ENCODE data around the gene CRNKL1.

Gene CRNKL1

DNA sequence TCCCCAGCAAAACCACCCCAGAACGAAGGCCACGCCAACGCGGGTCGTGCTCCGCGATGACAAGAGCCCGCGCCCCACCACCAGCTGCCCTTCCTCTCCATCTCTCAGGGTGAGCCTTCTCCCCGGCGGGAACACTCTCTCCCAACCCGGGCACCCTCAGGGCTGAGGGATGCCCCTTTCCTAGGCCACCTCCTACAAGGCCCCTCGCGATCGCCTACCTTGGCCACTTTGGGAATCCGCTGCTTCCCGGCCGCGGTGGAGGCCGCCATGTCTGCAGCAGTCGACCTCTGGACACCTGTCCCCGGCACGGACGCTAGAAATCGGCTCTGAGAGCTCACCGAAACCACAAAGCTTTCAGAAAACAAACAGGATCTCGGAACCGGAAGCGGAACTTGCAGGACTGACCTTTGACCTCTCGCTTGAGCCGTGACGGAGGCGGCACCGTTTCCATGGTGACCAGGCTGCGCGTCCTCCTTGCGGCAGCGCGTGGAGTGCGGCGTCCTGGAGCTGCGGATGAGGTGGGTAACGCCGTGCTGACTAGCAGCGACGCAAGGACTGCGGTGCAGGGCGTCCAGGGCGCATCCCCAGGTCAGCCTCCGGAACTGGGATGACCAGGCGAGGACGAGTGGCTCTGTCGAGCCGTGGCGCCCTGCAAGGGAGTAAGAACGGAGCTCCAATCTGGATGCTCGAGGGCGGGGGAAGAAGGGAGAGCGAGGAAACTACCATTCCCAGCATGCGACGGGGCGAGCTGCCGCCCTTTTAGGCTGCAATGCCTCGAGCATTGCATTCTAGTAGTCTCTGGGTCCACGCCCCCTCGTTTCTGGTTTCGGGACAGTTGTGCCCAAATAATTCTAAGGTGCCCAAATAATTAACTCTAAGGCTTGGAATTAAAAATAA lies at the start of gene CRNKL1, which contains the start of gene CFAP61:
Gene CRNKL1 (minus strand): TSS at position 393 of the 897 bp plus-strand sequence. CDS start 124 bp downstream, at position 269.
Gene CFAP61 (plus strand): TSS at position 459 of the 897 bp plus-strand sequence. CDS start 4,122 bp downstream, outside the sequence.
- H3K27ac ChIP-seq = peak within 1 kb of the TSS; percentile 80
- peak within 1 kb of the TSS; percentile 68 for H3K9ac ChIP-seq
- peak within 1 kb of the TSS; percentile 95 for H2AFZ ChIP-seq
- no peaks in the 10 kb centered on the region for H3K27me3 ChIP-seq (ENCODE audit: control insufficient read depth, insufficient read depth, low read length)
- peaks cover 5% of the 10 kb centered on the region for H3K4me1 ChIP-seq
- TF ChIP-seq, protein P1, sequence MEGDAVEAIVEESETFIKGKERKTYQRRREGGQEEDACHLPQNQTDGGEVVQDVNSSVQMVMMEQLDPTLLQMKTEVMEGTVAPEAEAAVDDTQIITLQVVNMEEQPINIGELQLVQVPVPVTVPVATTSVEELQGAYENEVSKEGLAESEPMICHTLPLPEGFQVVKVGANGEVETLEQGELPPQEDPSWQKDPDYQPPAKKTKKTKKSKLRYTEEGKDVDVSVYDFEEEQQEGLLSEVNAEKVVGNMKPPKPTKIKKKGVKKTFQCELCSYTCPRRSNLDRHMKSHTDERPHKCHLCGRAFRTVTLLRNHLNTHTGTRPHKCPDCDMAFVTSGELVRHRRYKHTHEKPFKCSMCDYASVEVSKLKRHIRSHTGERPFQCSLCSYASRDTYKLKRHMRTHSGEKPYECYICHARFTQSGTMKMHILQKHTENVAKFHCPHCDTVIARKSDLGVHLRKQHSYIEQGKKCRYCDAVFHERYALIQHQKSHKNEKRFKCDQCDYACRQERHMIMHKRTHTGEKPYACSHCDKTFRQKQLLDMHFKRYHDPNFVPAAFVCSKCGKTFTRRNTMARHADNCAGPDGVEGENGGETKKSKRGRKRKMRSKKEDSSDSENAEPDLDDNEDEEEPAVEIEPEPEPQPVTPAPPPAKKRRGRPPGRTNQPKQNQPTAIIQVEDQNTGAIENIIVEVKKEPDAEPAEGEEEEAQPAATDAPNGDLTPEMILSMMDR (IDR thresholded peaks at IDR 0.05) = no peak
- H3K4me2 ChIP-seq (ENCODE audit: low read length) = peak within 1 kb of the TSS; percentile 59
- peak within 1 kb of the TSS; percentile 84 for H3K4me3 ChIP-seq (ENCODE audit: low read depth, low read length)
- H3K79me2 ChIP-seq = peaks cover 5% of the 10 kb centered on the region
- no peaks in the 10 kb centered on the region for H3K9me3 ChIP-seq (ENCODE audit: control insufficient read depth, low read length)
- no peaks in the 10 kb centered on the region for H3K36me3 ChIP-seq (ENCODE audit: control insufficient read depth, insufficient read depth, low read length)

GRCh38 chr20:20100881-20101280 lies 48.6 kb upstream of the CRNKL1 start:
- Histone ChIP-seq H3K79me2 (no peaks in the 10 kb centered on the region), H3K4me2 (ENCODE audit: low read length) (no peak overlapping the region), H3K36me3 (ENCODE audit: control insufficient read depth, insufficient read depth, low read length) (no peaks in the 10 kb centered on the region), H3K4me3 (ENCODE audit: low read depth, low read length) (no peak overlapping the region), H3K9ac (no peak overlapping the region), H2AFZ (no peak overlapping the region), H3K9me3 (ENCODE audit: control insufficient read depth, low read length) (no peaks in the 10 kb centered on the region), H3K4me1 (no peaks in the 10 kb centered on the region), H3K27me3 (ENCODE audit: control insufficient read depth, insufficient read depth, low read length) (no peaks in the 10 kb centered on the region), H3K27ac (no peak overlapping the region)
- TF ChIP-seq, protein P1 (IDR thresholded peaks at IDR 0.05) = no peak

DNA sequence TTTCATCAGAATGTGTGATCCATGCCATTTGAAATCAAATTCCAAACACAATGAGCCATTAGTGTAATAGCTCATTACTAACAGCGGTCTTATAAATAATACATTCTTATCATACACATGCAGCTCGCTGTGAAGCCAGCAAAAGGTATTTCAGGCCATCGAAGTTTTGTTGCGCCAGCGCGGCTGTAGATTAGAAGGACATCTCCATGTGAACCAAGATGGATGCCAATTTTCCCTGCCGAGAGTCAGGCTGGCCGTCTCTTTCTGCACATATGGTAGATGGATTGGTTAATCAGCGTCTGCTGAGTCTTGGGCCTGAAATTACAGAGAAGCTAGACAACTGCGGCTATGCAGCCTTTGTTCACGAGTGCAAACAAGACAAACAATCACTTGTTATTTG lies 44.2 kb upstream of the CRNKL1 start:
- H3K36me3 ChIP-seq (ENCODE audit: control insufficient read depth, insufficient read depth, low read length) = no peaks in the 10 kb centered on the region
- no peaks in the 10 kb centered on the region for H3K9me3 ChIP-seq (ENCODE audit: control insufficient read depth, low read length)
- TF ChIP-seq, protein P1 (IDR thresholded peaks at IDR 0.05) = no peak
- no peaks in the 10 kb centered on the region for H3K79me2 ChIP-seq
- H3K4me3 ChIP-seq (ENCODE audit: low read depth, low read length) = no peak overlapping the region
- no peak overlapping the region for H2AFZ ChIP-seq
- H3K27ac ChIP-seq = no peak overlapping the region
- H3K9ac ChIP-seq = no peak overlapping the region
- H3K4me1 ChIP-seq = no peaks in the 10 kb centered on the region
- H3K27me3 ChIP-seq (ENCODE audit: control insufficient read depth, insufficient read depth, low read length) = no peaks in the 10 kb centered on the region
- H3K4me2 ChIP-seq (ENCODE audit: low read length) = no peak overlapping the region

DNA sequence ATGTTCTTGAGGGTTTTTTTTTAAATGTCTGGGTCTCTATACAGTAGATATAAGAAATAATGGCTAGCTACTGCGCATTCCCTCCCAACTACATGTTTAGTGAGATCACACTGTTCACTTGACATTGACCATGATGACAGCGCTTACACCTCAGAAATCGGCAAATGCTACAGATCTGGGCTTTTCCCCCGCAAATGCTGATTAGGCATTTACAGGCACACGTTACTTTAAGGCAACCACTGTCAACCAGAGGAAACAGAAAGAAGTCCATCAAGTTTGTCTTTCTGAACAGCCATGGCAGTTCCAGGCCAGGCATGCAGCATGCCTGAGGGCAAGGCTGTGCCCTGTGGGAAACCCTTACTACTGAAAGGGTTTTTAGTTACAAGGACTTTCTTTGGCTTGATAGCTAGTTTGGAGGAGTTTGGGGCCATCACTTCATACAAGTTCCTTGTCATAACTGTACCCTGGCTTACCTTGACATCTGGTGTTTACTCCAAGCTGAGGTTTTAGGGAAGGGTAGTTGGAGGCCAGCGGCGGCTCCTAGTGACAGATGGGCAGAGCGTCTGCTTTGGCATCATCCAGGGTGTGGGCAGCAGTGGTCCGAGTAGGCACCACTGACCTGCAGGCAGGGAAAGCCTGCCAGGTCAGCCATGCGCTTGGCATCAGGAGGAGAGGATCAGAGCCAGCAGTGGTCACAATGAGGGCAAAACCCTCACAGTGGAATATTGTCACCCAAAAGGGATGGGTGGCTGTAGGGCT lies 43.0 kb upstream of the CRNKL1 start:
- Histone ChIP-seq H3K4me3 (ENCODE audit: low read depth, low read length) (no peak overlapping the region), H3K27ac (no peak overlapping the region), H3K79me2 (no peaks in the 10 kb centered on the region), H3K4me1 (no peaks in the 10 kb centered on the region), H3K27me3 (ENCODE audit: control insufficient read depth, insufficient read depth, low read length) (no peaks in the 10 kb centered on the region), H3K9ac (no peak overlapping the region), H3K4me2 (ENCODE audit: low read length) (no peak overlapping the region), H3K36me3 (ENCODE audit: control insufficient read depth, insufficient read depth, low read length) (no peaks in the 10 kb centered on the region), H3K9me3 (ENCODE audit: control insufficient read depth, low read length) (no peaks in the 10 kb centered on the region), H2AFZ (no peak overlapping the region)
- TF ChIP-seq, protein P1 (IDR thresholded peaks at IDR 0.05) = no peak
